ENCODE measurements around the gene TAGLN3. TPM values are rescaled to one million over a fixed set of nuclear protein-coding genes. Genes with fewer than 3 reads are reported as not detected.

The TAGLN3 gene
- 0.76 and 2.8 TPM in 2 replicates for total RNA-seq

GRCh38 chr3:111998636-111999483 is at the start of gene TAGLN3:
Gene TAGLN3, plus strand, starts transcription at chr3:111998922. Its CDS starts 501 bp downstream, at chr3:111999423.
- no peak for DNase-seq (ENCODE audit: extremely low read depth, low read depth, low spot score)

- DNase-seq (ENCODE audit: extremely low read depth, low read depth, low spot score) = no peak
These were observed 49.0 kb upstream of the TAGLN3 start for GRCh38 chr3:111949712-111950111.

DNA sequence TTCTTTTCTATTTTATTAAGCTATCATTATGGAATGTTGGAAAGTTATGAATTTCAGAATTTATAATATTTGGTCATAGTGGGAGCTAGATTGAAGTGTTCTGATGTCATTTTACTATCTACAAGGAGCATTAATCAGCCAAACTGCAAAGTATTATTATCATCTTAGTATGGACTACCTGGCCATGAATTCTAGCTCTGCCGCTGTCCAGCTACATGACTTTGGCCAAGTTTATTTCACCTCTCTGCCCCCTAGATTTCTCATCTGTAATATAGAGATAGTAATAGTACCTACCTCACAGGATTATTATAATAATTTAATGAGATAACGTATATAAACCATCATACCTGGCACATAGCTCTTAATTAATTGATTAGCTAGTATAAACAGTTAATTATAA is 47.7 kb upstream of the TAGLN3 start:
- DNase-seq (ENCODE audit: extremely low read depth, low read depth, low spot score) = no peak

- DNase-seq (ENCODE audit: extremely low read depth, low read depth, low spot score) = no peak
These were observed 46.6 kb upstream of the TAGLN3 start for GRCh38 chr3:111952086-111952485.

DNA sequence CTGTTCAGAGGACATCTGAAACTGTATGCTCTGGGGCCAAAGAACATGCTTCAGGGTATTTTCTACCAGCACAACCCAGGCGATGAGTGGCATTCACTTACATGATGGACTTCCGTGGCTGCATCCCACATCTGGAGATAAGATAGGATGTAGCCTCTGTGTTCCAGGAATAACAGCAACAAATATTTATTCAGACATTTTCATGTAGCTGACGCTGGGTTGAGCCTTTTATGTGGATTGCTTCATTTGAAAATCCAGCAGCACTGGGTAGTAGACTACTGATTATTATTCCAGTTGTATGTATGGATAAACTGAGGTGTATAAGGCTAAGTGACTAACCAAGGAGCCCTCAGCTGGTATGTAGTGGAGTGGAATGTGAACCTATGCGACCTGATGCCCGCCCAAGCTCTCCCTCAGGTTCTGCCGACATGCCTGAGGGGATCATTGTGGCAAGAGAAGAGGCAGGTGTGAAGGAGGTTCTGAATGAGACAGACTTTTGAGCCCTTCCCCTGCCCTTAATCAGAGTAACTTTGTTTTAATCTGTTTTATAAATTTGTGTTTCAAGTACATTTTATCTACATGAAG is 45.8 kb upstream of the TAGLN3 start:
- no peak for DNase-seq (ENCODE audit: extremely low read depth, low read depth, low spot score)

DNA sequence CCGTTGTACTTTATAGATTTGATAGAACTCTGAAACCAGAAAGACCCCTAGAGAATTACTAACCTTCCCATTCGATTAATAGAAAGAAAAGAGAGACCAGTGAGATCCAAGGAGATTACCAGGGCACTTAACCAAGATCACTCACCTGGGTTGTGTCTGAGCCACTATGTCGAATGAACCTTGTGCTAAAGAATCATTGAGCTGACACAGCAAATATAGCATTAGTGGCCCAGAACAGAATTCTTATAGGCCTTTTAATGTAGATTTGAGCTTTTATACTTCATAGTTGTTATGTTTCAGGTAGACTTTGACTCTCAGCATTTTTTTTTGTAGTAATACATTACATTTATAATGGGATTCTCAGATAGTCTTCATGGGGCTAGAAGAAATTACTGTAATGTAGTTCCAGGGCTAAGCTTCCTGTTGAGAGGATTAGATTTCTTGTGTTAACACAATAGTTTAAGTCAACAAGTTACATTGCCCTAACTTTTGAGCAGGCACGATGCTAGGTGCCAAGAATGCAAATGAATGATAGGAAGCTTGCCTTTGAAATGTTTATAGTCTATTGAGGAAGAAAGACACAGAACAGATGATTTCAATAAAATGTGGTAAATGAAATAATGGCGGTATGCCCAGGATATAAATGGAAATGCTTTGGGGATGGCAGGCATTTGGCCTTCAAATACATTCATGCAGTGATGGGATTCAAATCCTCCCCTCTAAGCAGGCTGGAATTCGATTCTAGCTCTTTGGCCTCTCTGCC is 44.3 kb upstream of the TAGLN3 start:
- DNase-seq (ENCODE audit: extremely low read depth, low read depth, low spot score) = no peak

DNA sequence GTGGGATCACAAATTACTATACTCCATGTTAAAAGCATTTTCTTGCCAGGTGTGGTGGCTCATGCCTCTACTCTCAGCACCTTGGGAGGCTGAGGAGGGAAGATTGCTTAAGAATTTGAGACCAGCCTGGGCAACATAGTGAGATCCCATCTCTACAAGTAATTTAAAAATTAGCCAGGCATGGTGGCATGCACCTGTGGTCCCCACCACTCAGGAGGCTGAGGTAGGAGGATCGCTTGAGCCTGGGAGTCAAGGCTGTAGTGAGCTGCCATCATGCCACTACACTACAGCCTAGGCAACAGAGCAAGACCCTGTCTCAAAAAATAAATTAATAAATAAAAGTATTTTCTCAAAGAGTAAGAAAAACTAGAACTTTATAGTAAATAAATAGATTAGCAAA is 42.8 kb upstream of the TAGLN3 start:
- DNase-seq (ENCODE audit: extremely low read depth, low read depth, low spot score) = no peak

GRCh38 chr3:111956449-111956848 is 42.3 kb upstream of the TAGLN3 start:
- no peak for DNase-seq (ENCODE audit: extremely low read depth, low read depth, low spot score)

DNA sequence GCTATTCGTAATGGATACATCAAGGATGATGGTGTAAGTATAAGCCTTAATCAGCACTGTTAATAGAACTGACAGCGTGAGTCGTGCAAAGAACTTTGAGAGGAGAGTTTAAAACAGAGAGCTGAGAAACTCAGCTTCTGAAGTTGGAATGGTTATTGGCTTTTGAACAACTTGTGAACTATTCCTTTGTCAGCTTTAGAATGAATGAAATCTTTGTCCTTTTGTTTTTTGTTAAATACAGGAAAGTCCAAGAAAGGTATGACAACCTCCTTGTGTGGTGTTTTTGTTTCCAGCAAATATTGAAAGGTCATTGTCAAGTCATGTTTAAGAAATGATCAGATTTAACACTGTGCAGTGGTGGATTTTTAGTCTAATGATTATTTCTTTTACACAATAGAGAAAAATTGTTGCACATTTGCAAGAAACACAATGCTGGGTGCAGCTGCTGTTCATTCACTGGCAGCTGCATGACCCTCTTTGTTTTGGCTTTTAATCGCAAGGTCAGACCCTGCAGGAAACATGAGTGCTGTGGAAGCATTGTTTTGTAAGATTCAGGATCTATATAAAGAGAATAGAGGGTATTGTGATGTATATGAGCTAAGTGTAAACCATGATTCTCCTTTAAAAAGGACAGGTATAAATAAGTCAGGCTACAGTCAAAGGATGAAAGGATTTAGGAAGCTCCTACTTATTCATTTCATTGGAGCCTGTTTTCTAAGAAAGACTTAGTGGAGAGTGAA is 41.6 kb upstream of the TAGLN3 start:
- no peak for DNase-seq (ENCODE audit: extremely low read depth, low read depth, low spot score)

DNA sequence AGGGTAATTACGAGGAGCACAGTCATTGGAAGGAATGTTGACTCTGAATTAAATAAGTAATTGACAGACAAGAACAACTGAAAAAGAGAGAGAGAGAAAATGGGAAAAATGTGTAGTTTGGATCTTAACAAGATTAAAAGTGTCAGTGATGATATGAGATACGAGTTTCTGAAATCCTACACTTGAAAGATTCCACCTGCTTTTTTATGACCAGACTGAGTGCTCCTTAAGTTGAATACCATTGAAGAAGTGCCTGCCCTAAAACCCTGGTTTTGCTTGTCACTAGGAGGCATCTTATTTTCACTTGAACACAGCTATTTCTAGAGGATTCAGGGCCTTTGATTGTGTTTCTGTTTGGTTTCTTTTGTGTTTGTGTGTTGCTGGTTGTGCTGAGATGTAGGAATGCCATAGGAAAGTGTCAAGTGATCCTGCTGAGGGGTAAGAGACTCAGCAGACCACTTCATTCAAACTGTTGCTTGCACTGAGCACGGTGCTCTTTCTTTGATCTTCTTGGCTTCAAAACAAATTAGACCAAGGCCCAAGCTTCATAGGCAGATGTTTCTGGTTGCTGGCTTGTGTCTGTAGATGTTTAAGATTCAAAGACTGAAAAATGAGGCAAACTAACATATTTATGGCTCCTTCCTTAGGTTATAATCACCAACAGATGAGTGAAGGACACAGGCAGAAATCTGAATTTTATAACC is 37.1 kb upstream of the TAGLN3 start:
- DNase-seq (ENCODE audit: extremely low read depth, low read depth, low spot score) = no peak

DNA sequence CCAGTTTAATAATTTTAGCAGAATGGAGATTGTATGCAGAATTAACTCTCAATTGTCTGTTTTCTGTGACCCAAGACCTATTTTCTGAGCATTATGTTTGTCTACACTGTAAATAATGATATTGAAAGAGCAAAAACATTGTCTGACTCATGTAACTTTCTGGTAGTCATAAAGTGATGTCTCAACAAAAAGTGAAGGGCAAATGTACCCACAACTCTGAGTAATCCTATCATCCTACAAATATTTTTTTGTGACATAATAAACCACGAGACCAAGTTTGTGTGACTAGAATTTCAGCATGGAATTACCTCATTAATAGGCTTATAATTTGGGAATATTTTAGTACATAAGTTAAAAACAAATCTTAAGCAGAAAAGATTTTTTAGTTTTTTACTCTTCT is 35.3 kb upstream of the TAGLN3 start:
- DNase-seq (ENCODE audit: extremely low read depth, low read depth, low spot score) = no peak

- no peak for DNase-seq (ENCODE audit: extremely low read depth, low read depth, low spot score)
These were observed 33.2 kb upstream of the TAGLN3 start for GRCh38 chr3:111965484-111965883.

GRCh38 chr3:111967068-111967467 is 31.7 kb upstream of the TAGLN3 start:
- no peak for DNase-seq (ENCODE audit: extremely low read depth, low read depth, low spot score)

DNA sequence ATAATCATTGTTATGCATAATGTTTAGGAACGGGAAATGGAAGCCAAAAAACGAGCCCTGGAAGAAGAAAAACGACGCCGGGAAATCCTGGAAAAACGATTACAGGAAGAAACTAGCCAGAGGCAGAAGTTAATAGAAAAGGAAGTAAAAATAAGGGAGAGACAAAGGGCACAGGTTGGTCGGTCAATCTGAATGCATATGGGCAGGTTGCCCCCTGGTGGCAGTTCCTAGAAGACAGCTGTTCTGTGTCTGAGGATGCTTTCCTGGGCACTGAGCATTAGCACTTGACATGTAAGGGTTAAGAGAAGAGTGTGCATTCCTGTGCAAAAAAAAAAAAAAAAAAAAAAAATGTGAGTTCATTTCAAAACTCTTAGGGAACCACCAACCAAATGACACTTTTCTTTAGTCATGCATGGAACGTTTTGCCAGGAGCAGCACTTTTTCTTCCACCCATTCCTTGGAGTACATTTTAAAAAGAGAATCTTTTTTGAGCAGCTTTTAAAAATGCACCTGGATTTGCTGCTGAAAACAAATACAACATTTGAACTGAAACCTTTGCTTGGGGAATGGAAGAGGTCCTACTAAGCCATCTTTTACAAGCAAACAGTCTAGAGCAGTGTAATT is 31.0 kb upstream of the TAGLN3 start:
- no peak for DNase-seq (ENCODE audit: extremely low read depth, low read depth, low spot score)

GRCh38 chr3:111968319-111969054 is 30.2 kb upstream of the TAGLN3 start:
- DNase-seq (ENCODE audit: extremely low read depth, low read depth, low spot score) = no peak

GRCh38 chr3:111970376-111970775 is 28.3 kb upstream of the TAGLN3 start:
- DNase-seq (ENCODE audit: extremely low read depth, low read depth, low spot score) = no peak

DNA sequence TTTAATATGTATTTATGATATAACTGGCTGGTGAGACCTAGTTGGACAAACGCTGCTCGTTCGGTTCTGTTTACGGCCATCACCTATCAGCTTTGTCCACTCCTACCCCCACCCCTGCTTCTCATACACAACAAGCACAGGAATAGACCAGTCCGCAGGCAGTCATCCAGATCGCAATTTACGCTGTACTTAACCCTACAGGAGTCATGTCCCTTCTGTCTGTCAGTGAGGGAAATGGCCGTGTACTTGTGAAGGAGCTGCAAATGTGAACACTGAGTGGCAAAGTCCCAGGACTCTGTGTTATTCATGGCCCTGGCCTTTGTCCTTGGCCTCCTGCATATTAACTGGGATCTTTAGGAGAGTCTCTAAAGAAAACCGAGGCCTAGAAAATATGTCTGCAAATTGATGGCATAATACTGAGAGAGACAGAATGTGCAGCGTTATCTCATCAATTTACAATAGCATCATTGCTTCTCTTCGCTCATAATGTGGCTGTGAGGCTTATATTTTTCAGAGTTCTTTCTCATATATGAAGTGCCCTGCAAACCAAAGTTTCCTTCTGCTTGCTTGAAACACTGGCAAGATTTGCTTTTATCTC is 27.1 kb upstream of the TAGLN3 start:
- no peak for DNase-seq (ENCODE audit: extremely low read depth, low read depth, low spot score)

DNA sequence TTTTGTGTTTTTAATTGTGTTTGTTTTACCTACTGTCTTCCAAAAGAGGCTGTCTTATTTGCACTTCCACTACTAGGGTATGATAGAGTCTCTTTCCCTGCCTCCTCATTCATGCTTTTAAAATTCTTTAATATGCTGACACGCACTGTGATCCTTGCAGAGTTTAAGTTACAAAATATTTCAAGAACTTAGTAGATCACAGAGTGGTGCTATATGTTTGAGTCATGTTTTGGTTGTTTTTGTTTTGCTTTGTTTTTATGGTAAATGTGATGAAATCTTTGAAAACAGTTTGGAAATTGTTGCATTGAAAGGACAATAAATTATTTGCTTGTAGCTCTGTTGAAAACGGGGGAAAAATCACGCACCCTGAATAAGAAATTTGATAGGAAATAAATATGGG is 25.8 kb upstream of the TAGLN3 start:
- no peak for DNase-seq (ENCODE audit: extremely low read depth, low read depth, low spot score)

DNA sequence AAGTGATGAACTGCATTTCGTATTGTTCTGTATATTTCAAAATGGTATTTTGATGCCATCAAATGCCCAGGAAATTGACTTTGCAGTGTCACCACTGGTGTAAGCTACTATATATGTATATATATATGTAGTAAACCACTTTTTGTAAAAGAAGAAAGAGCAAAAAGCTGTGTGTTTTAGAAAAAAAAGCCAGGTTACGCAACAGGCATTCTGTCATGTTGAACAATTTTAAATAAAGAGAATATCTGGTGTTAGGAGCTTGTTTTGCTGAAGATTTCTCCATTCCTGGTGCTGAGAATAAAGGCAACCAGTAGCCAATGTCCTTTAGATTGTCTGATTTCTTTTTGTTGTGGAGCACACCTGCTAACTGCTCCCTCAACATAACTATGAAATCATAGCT is 23.6 kb upstream of the TAGLN3 start:
- no peak for DNase-seq (ENCODE audit: extremely low read depth, low read depth, low spot score)

Measured in glomerular endothelial cell (primary cell).